ENCODE measurements around the gene PTPRE. TPM values are rescaled to one million over a fixed set of nuclear protein-coding genes. Genes with fewer than 3 reads are reported as not detected.

PTPRE gene
- total RNA-seq, 2 experiments from 2014 or later: 19.9 to 22.3 TPM

DNA sequence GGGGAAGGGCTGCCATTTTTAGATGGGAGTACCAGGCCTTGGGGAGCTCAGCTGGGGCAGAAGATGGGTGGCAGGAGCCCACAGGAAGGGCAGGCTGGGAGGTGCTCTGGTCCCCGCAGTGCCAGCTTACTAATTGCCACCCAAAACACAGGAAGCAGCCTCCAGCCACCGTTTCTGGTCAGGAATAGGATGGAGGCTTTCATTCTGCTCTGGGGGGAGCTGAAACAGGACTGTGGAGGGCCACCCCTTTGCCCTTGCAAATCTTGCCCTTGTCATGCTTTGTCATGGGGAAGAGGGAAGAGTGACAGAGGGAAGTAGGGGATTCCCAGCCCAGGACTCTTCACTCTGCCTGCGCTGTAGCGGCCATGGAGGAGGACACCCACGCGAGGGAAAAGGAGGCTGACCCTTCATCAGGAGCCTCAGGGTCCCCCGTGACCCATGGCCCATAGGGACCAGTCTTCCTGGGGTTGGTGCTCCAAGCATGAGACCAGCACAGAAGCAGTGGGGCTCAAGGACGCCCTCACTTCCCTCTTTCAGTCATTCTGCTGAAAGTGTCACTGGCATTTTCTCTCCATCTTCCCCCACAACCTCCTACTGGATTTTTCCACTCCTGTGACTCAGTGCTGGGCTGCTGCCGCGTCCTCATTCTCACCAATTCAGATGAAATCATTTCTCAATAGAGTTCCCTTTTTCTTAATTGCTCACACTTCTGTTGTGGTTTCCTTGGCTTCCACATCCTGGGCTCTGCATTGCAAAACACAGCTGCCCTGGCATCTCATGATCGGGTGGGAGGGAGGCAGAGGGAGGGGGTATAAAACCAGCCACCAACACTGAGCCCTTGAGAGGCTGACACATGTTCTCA is 157.4 kb downstream of the PTPRE start:
- TF ChIP-seq, protein P1, sequence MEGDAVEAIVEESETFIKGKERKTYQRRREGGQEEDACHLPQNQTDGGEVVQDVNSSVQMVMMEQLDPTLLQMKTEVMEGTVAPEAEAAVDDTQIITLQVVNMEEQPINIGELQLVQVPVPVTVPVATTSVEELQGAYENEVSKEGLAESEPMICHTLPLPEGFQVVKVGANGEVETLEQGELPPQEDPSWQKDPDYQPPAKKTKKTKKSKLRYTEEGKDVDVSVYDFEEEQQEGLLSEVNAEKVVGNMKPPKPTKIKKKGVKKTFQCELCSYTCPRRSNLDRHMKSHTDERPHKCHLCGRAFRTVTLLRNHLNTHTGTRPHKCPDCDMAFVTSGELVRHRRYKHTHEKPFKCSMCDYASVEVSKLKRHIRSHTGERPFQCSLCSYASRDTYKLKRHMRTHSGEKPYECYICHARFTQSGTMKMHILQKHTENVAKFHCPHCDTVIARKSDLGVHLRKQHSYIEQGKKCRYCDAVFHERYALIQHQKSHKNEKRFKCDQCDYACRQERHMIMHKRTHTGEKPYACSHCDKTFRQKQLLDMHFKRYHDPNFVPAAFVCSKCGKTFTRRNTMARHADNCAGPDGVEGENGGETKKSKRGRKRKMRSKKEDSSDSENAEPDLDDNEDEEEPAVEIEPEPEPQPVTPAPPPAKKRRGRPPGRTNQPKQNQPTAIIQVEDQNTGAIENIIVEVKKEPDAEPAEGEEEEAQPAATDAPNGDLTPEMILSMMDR (IDR thresholded peaks at IDR 0.05): no peak
- intact Hi-C loops (cut with micrococcal nuclease): loop anchor here (10.0 kb wide), 1 partner anchor 50 kb away; no protein-coding TSS in a partner anchor
- ATAC-seq: peak; percentile 82
- Mint-ChIP-seq H3K9me3 (no peaks in the 10 kb centered on the region), H3K27ac (peak overlapping the region; percentile 94), H3K27me3 (no peaks in the 10 kb centered on the region), H3K4me3 (peak overlapping the region; percentile 72), H3K36me3 (ENCODE audit: low read depth) (peaks cover 71% of the 10 kb centered on the region), H3K4me1 (ENCODE audit: low read depth) (peaks cover 72% of the 10 kb centered on the region)
- DNase-seq: peak; percentile 92
- ChIA-PET POLR2A (interaction anchor here (0.7 to 9.5 kb wide), 10 partner anchors 10 to 86 kb away, joined by 3 to 133 read pairs (median 6); partner anchors contain the start of gene MKI67), CTCF (interaction anchor here (0.8 to 5.0 kb wide), 10 partner anchors 12 to 157 kb away, joined by 3 to 50 read pairs (median 6); partner anchors contain the start of gene PTPRE)

DNA sequence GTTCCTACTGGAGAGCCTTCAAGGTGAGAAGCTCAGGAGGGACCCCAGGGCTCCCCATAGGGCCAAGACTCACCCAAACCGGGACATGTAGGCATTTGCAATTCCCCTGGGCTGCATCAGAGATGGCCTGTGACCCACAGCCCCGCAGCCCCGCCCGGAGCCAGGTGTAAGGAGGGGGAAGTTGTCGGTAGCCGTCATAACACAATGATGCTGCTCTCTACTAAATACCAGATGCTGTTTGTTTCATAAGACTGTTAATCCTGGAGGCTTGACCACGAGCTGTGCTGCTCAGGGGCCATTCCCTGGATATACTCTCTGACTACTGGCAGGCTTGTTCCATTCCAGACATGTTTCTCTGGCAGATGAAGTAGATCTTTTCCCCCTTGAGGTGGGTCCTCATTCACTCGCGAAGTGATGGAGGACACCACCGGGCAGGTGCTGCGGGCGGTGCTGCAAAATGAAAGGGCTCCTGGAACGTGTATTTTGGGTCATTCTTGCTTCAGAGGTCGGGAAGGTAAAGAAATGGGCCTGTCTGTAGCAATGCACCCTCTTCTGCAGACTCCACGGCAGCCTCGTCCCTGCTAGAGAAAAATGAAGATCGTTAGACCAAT is 158.2 kb downstream of the PTPRE start:
- intact Hi-C loops (cut with micrococcal nuclease): loop anchor here (10.0 kb wide), 1 partner anchor 50 kb away; no protein-coding TSS in a partner anchor
- CTCF ChIA-PET: interaction anchor here (1.2 to 5.0 kb wide), 7 partner anchors 13 to 158 kb away, joined by 3 to 50 read pairs (median 27); partner anchors contain the start of gene PTPRE
- H3K27me3 Mint-ChIP-seq: no peaks in the 10 kb centered on the region
- DNase-seq (no peak), ATAC-seq (no peak)
- H3K27ac Mint-ChIP-seq: peak overlapping the region; percentile 94
- H3K9me3 Mint-ChIP-seq: no peaks in the 10 kb centered on the region
- TF ChIP-seq, protein P1 (IDR thresholded peaks at IDR 0.05): no peak
- no peak overlapping the region for H3K4me3 Mint-ChIP-seq
- H3K4me1 Mint-ChIP-seq (ENCODE audit: low read depth): peaks cover 65% of the 10 kb centered on the region
- H3K36me3 Mint-ChIP-seq (ENCODE audit: low read depth): peaks cover 71% of the 10 kb centered on the region
- POLR2A ChIA-PET: interaction anchor here (0.7 to 9.5 kb wide), 7 partner anchors 10 to 85 kb away, joined by 3 to 133 read pairs (median 4); no protein-coding TSS in a partner anchor

DNA sequence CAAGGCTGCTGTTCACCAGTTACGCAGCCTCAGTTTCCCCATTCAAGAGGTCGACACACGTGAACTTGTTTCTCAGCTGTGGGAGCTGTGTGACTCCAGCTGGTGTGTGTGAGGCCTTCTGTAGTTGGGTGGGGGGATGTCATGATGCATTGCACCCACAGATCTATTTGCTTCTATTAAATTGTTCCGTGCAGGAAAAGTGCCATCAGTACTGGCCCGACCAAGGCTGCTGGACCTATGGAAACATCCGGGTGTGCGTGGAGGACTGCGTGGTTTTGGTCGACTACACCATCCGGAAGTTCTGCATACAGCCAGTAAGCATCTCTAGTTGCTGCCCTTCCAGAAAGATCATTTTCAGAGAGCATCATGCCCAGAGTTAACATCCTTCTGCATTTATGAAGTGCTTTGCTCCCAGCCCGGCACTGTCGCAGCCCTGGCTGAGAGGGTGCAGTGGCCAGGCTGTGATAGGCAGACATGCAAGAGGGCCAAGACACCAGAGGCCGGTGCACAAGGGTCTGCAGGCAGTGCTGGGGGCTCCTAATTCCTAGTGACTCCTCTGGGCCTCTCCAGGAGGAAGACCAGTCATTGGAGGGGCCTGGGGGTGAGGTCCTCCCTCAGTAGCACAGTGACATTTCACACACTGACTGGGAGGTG is 159.1 kb downstream of the PTPRE start:
- Mint-ChIP-seq H3K36me3 (ENCODE audit: low read depth) (peaks cover 70% of the 10 kb centered on the region), H3K4me1 (ENCODE audit: low read depth) (peaks cover 57% of the 10 kb centered on the region), H3K9me3 (no peaks in the 10 kb centered on the region), H3K27me3 (no peaks in the 10 kb centered on the region), H3K27ac (peak overlapping the region; percentile 94), H3K4me3 (no peak overlapping the region)
- intact Hi-C loops (cut with micrococcal nuclease): loop anchor here (10.0 kb wide), 1 partner anchor 51 kb away; no protein-coding TSS in a partner anchor
- CTCF ChIA-PET: interaction anchor here (1.4 to 8.4 kb wide), 3 partner anchors 31 to 55 kb away, joined by 4 to 179 read pairs (median 32); no protein-coding TSS in a partner anchor
- POLR2A ChIA-PET: interaction anchor here (1.1 to 9.5 kb wide), 2 partner anchors 20 to 29 kb away, joined by 4 to 133 read pairs; no protein-coding TSS in a partner anchor
- ATAC-seq (no peak), DNase-seq (no peak)
- TF ChIP-seq, protein P1 (IDR thresholded peaks at IDR 0.05): no peak

DNA sequence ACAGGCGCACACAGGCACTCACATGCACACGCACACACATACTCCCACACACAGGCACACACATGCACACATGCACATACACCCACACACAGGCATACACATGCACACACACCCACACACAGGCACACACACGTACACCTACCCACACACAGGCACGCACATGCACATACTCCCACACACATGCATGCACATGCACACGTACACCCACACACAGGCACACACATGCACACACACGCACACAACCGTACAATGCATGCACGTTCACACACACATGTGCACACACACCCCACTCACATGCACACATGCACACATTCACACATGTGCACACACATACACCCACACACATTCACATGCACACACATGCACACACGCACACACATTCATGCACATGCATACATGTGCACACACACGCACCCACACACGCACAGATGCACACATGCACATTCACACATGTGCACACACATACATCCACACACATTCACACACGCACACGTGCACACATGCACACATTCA is 160.0 kb downstream of the PTPRE start:
- intact Hi-C loops (cut with micrococcal nuclease): loop anchor here (10.0 kb wide), 1 partner anchor 52 kb away; no protein-coding TSS in a partner anchor
- TF ChIP-seq, protein P1 (IDR thresholded peaks at IDR 0.05): no peak
- H3K9me3 Mint-ChIP-seq: no peaks in the 10 kb centered on the region
- H3K27me3 Mint-ChIP-seq: no peaks in the 10 kb centered on the region
- H3K27ac Mint-ChIP-seq: no peak overlapping the region
- POLR2A ChIA-PET: no interaction called here
- H3K36me3 Mint-ChIP-seq (ENCODE audit: low read depth): peaks cover 72% of the 10 kb centered on the region
- CTCF ChIA-PET: interaction anchor here (1.4 to 8.4 kb wide), 2 partner anchors 32 to 56 kb away, joined by 4 to 179 read pairs; no protein-coding TSS in a partner anchor
- ATAC-seq (no peak), DNase-seq (no peak)
- peaks cover 55% of the 10 kb centered on the region for H3K4me1 Mint-ChIP-seq (ENCODE audit: low read depth)
- H3K4me3 Mint-ChIP-seq: no peak overlapping the region

All from activated CD8-positive, alpha-beta T cell treated with anti-CD3 and anti-CD28 coated beads for 36 hours (primary cell).